ENCODE measurements around the gene POLR1A.

The POLR1A gene

GRCh38 chr2:85975581-85975980 lies 130.1 kb downstream of the POLR1A start:
- ChIA-PET CTCF (no interaction called here), POLR2A (no interaction called here)

GRCh38 chr2:85974390-85974789 lies 131.3 kb downstream of the POLR1A start:
- H3K9me3 ChIP-seq (ENCODE audit: control insufficient read depth, insufficient read depth, low read depth, low read length): no peaks in the 10 kb centered on the region
- H3K27ac ChIP-seq (ENCODE audit: extremely low read depth, low read depth, low read length): no peak overlapping the region
- no peaks in the 10 kb centered on the region for H3K36me3 ChIP-seq (ENCODE audit: control insufficient read depth in 2 of 2, insufficient read depth in 1 of 2, low read length in 2 of 2)
- H3K4me3 ChIP-seq (ENCODE audit: low read depth, low read length): no peak overlapping the region
- POLR2A ChIA-PET: no interaction called here
- CTCF ChIA-PET: interaction anchor here (0.7 kb wide), 1 partner anchor 159 kb away, joined by 4 read pairs; no protein-coding TSS in a partner anchor
- 0 out of 2 replicates have a peak, but pooled peaks cover 5% of the 10 kb centered on the region for H3K4me1 ChIP-seq (ENCODE audit: control insufficient read depth, insufficient read depth, low read length)
- TF ChIP-seq ZNF843 (tag by site-specific recombination; IDR thresholded peaks at IDR 0.05) (no peak), ZBTB6 (tag by site-specific recombination; IDR thresholded peaks at IDR 0.05) (no peak), ZBTB1 (tag by site-specific recombination; IDR thresholded peaks at IDR 0.05) (no peak), IKZF3 (tag by site-specific recombination; IDR thresholded peaks at IDR 0.05) (no peak), INSM2 (tag by site-specific recombination; IDR thresholded peaks at IDR 0.05) (no peak), ZNF501 (tag by site-specific recombination; IDR thresholded peaks at IDR 0.05) (no peak), ZNF24 (tag by site-specific recombination; IDR thresholded peaks at IDR 0.05) (no peak), GLIS2 (tag by site-specific recombination; IDR thresholded peaks at IDR 0.05) (no peak), ZXDB (tag by site-specific recombination; IDR thresholded peaks at IDR 0.05) (no peak), ZNF202 (tag by site-specific recombination; IDR thresholded peaks at IDR 0.05; ENCODE audit: borderline replicate concordance) (no peak), ZNF391 (tag by site-specific recombination; IDR thresholded peaks at IDR 0.05; ENCODE audit: borderline replicate concordance, low read depth) (no peak), SP7 (tag by site-specific recombination; IDR thresholded peaks at IDR 0.05) (no peak), ZNF488 (tag by site-specific recombination; IDR thresholded peaks at IDR 0.05) (no peak), ZIC2 (tag by site-specific recombination; IDR thresholded peaks at IDR 0.05) (no peak), ZNF513 (tag by site-specific recombination; IDR thresholded peaks at IDR 0.05) (no peak)

More at GRCh38 chr2:85975581-85975980, 130.1 kb downstream of the POLR1A start:
- TF ChIP-seq ZNF777 (tag by site-specific recombination; IDR thresholded peaks at IDR 0.05; ENCODE audit: borderline replicate concordance) (no peak), ZNF830 (tag by site-specific recombination; IDR thresholded peaks at IDR 0.05; ENCODE audit: low read depth) (no peak), ZNF747 (tag by site-specific recombination; IDR thresholded peaks at IDR 0.05) (no peak), ZNF645 (tag by site-specific recombination; IDR thresholded peaks at IDR 0.05) (no peak), MZF1 (tag by site-specific recombination; IDR thresholded peaks at IDR 0.05; ENCODE audit: borderline replicate concordance) (no peak), ZBTB20 (tag by site-specific recombination; IDR thresholded peaks at IDR 0.05) (no peak), ZBTB44 (tag by site-specific recombination; IDR thresholded peaks at IDR 0.05) (no peak), ZNF664 (tag by site-specific recombination; IDR thresholded peaks at IDR 0.05) (no peak), ZNF335 (tag by site-specific recombination; conservative IDR thresholded peaks at IDR 0.05) (no peak), ZNF48 (tag by site-specific recombination; IDR thresholded peaks at IDR 0.05) (no peak), ZNF16 (tag by site-specific recombination; IDR thresholded peaks at IDR 0.05; ENCODE audit: low read depth) (no peak), ZNF132 (tag by site-specific recombination; IDR thresholded peaks at IDR 0.05; ENCODE audit: borderline replicate concordance) (no peak), ZBTB1 (tag by site-specific recombination; IDR thresholded peaks at IDR 0.05) (no peak), ZNF510 (tag by site-specific recombination; IDR thresholded peaks at IDR 0.05; ENCODE audit: insufficient replicate concordance) (no peak), PBX3 (CRISPR knock-in tag; IDR thresholded peaks at IDR 0.05) (no peak), ZNF146 (tag by site-specific recombination; IDR thresholded peaks at IDR 0.05) (no peak)
- Histone ChIP-seq H3K9me3 (ENCODE audit: control insufficient read depth, insufficient read depth, low read depth, low read length) (no peaks in the 10 kb centered on the region), H3K4me3 (ENCODE audit: low read depth, low read length) (no peak overlapping the region), H3K4me1 (ENCODE audit: control insufficient read depth, insufficient read depth, low read length) (0 out of 2 replicates have a peak, but pooled peaks cover 5% of the 10 kb centered on the region), H3K36me3 (ENCODE audit: control insufficient read depth in 2 of 2, insufficient read depth in 1 of 2, low read length in 2 of 2) (no peaks in the 10 kb centered on the region), H3K27ac (ENCODE audit: extremely low read depth, low read depth, low read length) (no peak overlapping the region)
